ENCODE results near the gene PLA2G4B. TPM values are rescaled to one million over a fixed set of nuclear protein-coding genes. Genes with fewer than 3 reads are reported as not detected.

The PLA2G4B gene
- total and polyA plus RNA-seq, 2 of the 8 experiments (the other 6 are each of a cell fraction or from before 2014, with no cell fraction given): 4.2 to 9.2 TPM

- no peak overlapping the region for H2BK20ac ChIP-seq (ENCODE audit: low read length)
- no peak overlapping the region for H3K56ac ChIP-seq (replicated peaks; ENCODE audit: insufficient read length, low read depth, low read length)
- H3K23ac ChIP-seq (ENCODE audit: insufficient read length): no peak overlapping the region
- peaks cover 10% of the 10 kb centered on the region; the same call in 1 of the 2 replicates for H3K23me2 ChIP-seq (ENCODE audit: low read depth, low read length)
- no peaks in the 10 kb centered on the region for H3K79me1 ChIP-seq (ENCODE audit: low read depth, low read length)
- H4K91ac ChIP-seq (replicated peaks; ENCODE audit: insufficient read length, low read length): peak overlapping the region; percentile 55
- peak overlapping the region; percentile 48; the same call in 1 of the 2 replicates for H3K18ac ChIP-seq (ENCODE audit: extremely low read depth, low read length)
- no peaks in the 10 kb centered on the region for H3K9me3 ChIP-seq (ENCODE audit: insufficient read depth in 2 of 2, low read depth in 1 of 2, low read length in 1 of 2)
- no peak overlapping the region for H2AK5ac ChIP-seq (ENCODE audit: low read depth, low read length)
- FAIRE-seq: no peak
- no peak overlapping the region for H4K5ac ChIP-seq (ENCODE audit: insufficient read length, low read depth, low read length)
- H3K4me2 ChIP-seq (ENCODE audit: insufficient read depth in 1 of 2, low read depth in 2 of 2, low read length in 2 of 2): peak overlapping the region; percentile 82 to 87
- H2BK5ac ChIP-seq (ENCODE audit: low read depth, low read length): no peak overlapping the region
- no peak overlapping the region for H2BK120ac ChIP-seq (replicated peaks; ENCODE audit: low read depth, low read length)
- peak overlapping the region; percentile 28 for H4K8ac ChIP-seq (ENCODE audit: extremely low read depth, insufficient read depth, low read length)
- H2AFZ ChIP-seq (ENCODE audit: low read length): no peak overlapping the region; the same call in 1 of the 2 replicates
- no peak overlapping the region for H2BK15ac ChIP-seq (ENCODE audit: low read length)
- H3K79me2 ChIP-seq (ENCODE audit: control insufficient read depth in 1 of 2, insufficient read depth in 2 of 2, low read length in 2 of 2): no peaks in the 10 kb centered on the region
- H3K36me3 ChIP-seq (ENCODE audit: control insufficient read depth in 2 of 4, insufficient read depth in 4 of 4, low read length in 3 of 4): peaks cover 0 to 3% (median 0%) of the 10 kb centered on the region in 4 experiments; a peak in 4 of 8 replicates
- no peak overlapping the region for H2BK12ac ChIP-seq (ENCODE audit: low read depth, low read length)
- peaks cover 0 to 2% (median 0%) of the 10 kb centered on the region in 4 experiments; a peak in 1 of 7 replicates for H3K27me3 ChIP-seq (replicated peaks in 1 of 4; ENCODE audit: control insufficient read depth in 3 of 4, extremely low read depth in 1 of 4, insufficient read depth in 3 of 4, low read length in 3 of 4)
- no peak overlapping the region for H3K14ac ChIP-seq (ENCODE audit: insufficient read length)
- peak in 1 of 2 experiments; percentile 80 for DNase-seq (ENCODE audit: low read depth in 1 of 2, low spot score in 2 of 2)
- peaks cover 1 to 6% of the 10 kb centered on the region in 2 experiments for H4K20me1 ChIP-seq (replicated peaks in 1 of 2; ENCODE audit: control insufficient read depth in 1 of 2, insufficient read depth in 2 of 2, low read length in 2 of 2)
- H3K4me3 ChIP-seq (ENCODE audit: extremely low read depth in 1 of 4, insufficient read depth in 2 of 4, low read depth in 3 of 4, low read length in 4 of 4): peak overlapping the region; percentile 61 to 97 (median 91)
- H3K9ac ChIP-seq (replicated peaks in 1 of 4; ENCODE audit: extremely low read depth in 1 of 4, low read depth in 3 of 4, low read length in 3 of 4): peak overlapping the region in 2 of 4 experiments; percentile 4 to 39; a peak in 2 of 7 replicates
- CTCF ChIA-PET (ENCODE audit: partially characterized antibody): interaction anchor here (0.6 to 2.1 kb wide), 9 partner anchors 11 to 239 kb away, joined by 3 to 6 read pairs (median 3); partner anchors contain the start of genes MAPKBP1 and PLA2G4B
- H3K27ac ChIP-seq (ENCODE audit: low read depth, low read length): no peak overlapping the region
- peak overlapping the region; percentile 82 for H3K4ac ChIP-seq (replicated peaks; ENCODE audit: insufficient read length, low read depth, low read length)
- H3K4me1 ChIP-seq (replicated peaks in 1 of 4; ENCODE audit: control insufficient read depth in 3 of 4, insufficient read depth in 4 of 4, low read length in 3 of 4): peaks cover 0 to 4% (median 2%) of the 10 kb centered on the region in 4 experiments; a peak in 4 of 7 replicates
- WGBS, 2 experiments (ENCODE audit: extremely low coverage in 1 of 2, insufficient coverage in 1 of 2, insufficient read length in 1 of 2, insufficient replicate concordance in 2 of 2, low coverage in 1 of 2, low lambda C conversion rate in 2 of 2, missing lambda C conversion rate in 1 of 2): 2% methylated on average over 28 of the region's 37 CpGs; no CpG with 5 or more reads in 1 of the 2 experiments
- POLR2A ChIA-PET (ENCODE audit: partially characterized antibody): interaction anchor here (0.8 to 2.1 kb wide), 5 partner anchors 17 to 256 kb away, joined by 3 to 6 read pairs (median 3); partner anchors contain the start of gene EHD4
- TF ChIP-seq KDM5A (IDR thresholded peaks at IDR 0.05; ENCODE audit: low read length): no peak
- peak; percentile 46; the same call in 1 of the 2 replicates for TF ChIP-seq MAX (IDR thresholded peaks at IDR 0.05)
- TF ChIP-seq SRF (IDR thresholded peaks at IDR 0.05; ENCODE audit: low read depth, low read length): no peak
- TF ChIP-seq KDM1A (IDR thresholded peaks at IDR 0.05; ENCODE audit: borderline replicate concordance, low read length): no peak
- TF ChIP-seq SP2 (IDR thresholded peaks at IDR 0.05; ENCODE audit: low read length): no peak
- no peak for TF ChIP-seq JUND (IDR thresholded peaks at IDR 0.05; ENCODE audit: low read length)
Measured at GRCh38 chr15:41827290-41827879, 11.3 kb upstream of the PLA2G4B start.
